ENCODE results near the gene DSCAM.
"Not testable (repeated sequence)": the region's sequence is repeated elsewhere in the genome, so short reads cannot be mapped to it uniquely, and the experiment has no call there.

Gene DSCAM

GRCh38 chr21:40208948-40209345 is 638.0 kb downstream of the DSCAM start:
- no peak for DNase-seq

DNA sequence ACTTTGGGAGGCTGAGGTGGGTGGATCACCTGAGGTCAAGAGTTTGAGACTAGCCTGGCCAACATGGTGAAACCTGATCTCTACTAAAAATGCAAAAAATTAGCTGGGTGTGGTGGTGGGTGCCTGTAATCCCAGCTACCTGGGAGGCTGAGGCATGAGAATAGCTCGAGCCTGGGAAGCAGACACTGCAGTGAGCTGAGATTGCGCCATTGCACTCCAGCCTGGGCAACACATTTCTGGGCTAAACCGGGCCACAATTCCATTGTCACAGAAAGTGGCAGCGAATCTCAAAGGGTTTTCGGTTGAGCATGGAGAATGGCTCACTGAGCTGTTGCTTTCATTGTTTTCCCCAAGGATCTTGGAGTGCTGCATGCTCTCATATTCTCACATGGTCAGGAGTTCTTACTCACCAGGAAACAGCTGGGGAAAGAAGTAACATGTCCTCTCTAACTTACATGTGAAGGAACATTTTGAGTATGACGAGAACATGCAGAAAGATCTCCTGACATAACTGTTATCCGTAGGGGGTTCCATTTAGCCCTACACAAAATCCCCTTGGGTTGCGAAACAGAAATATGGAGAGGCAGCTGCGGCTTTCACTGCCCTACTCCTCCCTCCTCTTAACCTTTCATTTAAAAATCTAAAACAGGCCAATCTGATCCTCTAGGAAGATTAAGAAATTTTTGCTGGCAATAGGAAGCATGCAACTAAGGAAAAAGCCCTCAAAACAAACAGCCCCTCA is 638.6 kb downstream of the DSCAM start:
- no peak for DNase-seq

DNA sequence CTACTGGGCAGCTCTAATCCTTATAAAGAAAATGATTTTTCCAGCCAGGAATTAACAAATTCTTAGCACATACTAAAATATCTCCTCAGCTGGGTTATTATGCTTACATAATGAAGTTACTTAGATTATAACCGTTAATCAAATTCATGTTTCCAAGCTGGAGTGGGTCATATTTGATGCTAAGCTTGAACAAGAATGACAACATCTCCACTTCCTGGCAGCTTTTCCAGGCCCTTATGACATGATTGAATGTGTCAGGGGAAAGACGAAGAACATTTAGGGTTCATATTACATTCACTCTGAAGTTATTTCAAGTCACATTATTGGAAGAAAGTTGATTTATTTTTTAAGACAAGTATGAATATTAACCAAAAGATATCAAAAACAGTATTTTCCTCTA is 646.0 kb downstream of the DSCAM start:
- DNase-seq, result no peak

GRCh38 chr21:40200126-40200525 is 646.8 kb downstream of the DSCAM start:
- DNase-seq, result no peak

DNA sequence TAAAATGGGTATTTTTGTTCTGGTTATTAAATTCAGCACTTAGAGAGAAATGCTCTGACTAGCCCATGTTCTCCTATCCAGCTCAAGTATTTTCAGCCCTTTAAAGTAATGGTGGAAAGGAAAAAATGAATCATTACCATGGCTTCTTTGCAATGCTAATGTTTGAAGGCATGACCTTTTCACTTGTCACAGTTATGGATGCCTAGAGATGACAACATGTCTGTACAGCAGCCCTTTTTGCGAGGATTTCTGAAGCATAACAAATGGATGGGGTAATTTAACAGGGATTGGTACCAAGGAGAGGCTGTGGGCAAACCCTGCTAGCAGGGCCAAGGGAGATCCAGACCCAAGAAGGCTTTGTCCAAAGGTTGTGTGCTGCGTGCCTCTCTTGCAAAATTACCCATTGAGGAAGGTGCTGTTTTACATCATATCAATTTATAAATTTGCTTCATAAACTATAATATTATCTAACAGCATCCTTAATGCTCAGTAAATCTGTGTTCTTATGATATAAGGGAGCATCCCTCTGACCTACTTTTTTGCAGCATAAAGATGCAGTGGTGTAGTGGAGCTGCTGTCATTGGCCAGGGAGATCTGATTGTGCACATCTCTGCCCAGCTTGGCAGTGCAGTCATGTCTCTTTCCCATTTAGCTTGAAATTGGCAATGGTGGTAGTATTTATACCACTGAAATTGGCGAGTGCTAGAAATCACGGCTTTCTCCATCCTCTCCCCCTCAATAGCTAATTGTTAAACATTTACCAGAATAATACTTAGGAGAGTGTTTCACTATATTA is 652.6 kb downstream of the DSCAM start:
- DNase-seq, result no peak

DNA sequence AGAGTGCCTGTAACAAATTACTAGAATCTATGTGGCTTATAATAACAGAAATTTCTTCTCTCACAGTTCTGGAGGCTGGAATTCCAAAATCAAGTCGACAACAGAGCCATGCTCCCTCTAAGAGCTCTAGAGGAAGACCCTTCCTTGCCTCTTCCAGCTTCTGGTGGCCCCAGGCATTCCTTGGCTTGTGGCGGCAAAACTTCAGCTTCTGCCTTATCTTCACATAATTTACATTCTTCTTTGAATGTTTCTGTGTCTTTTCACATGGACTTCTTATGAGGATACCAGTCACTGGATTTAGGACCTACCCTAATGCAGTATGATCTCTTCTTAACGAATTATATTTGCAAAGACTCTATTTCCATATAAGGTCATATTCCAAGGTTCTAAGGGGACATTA is 655.3 kb downstream of the DSCAM start:
- no peak for DNase-seq

DNA sequence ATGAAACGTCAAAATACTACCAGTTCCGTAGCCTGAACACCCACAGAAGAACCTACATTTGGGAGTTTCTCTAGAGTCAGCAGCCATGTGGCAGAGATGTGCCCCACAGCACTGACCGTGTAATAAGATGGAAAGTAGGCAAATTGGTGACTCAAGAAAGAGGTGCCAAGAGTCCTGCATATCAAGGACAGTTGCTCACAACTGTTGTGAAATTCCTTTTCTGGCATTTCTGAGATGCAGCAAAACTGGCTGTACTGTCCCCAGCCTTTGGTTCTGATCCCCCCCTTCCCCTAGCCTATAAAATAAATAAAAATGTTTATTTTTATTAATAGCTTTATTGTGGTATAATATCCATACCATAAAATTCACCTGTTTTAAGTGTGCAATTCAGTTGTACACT is 655.8 kb downstream of the DSCAM start:
- no peak for DNase-seq

DNA sequence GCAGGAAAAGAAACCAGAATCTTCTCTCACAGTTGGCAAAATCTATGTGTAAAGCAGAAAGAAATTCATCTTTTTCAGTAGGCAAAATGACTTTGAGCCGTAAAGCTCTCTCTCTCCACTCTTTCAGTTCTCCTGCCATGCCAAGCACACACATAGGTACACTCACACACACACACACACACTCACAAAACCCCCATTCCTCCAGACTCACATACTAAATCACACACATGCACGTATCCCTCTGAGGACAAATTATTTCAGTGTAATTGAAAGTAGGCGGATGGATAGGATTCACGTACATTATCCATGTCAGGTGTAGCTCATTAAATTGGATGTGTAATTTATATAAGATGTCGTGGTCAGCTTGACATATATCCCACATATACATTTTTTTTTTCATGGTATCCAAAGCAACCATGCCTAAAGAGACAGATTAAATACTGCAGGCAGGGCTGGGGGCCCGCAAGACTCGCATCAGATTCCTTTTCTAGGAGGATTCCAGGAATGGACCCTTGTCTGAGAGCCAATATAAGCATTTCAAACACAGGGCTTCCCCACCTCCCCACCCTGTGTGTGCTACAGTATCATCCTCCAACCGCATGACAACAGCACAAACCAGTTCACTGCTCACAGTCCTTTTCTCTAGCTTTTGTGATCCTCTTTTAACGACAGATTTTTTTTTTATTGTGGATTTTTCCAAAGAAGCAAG is 658.9 kb downstream of the DSCAM start:
- no peak for DNase-seq

GRCh38 chr21:40187244-40187643 is 659.7 kb downstream of the DSCAM start:
- no peak for DNase-seq

- no peak for DNase-seq
Measured at GRCh38 chr21:40186045-40186444, 660.9 kb downstream of the DSCAM start.

DNA sequence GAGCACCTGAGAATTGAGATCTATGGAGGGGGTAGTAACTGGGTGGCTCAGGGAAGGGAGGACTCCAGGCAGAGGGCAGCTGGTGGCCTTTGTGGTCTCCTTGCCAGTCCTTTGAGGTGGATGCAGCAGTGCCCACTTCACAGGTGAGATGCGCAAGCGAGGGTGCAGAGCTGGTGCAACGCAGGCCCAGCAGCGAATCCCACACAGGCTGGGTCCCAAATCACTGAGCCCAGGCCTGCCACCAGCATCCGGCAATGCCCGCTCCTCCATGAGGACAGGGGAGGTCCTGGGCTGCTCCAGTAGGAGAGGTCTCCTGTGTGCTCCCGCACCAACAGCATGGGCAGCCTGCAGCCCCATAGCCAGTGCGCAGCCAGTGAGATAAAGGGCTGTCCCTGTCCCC is 661.8 kb downstream of the DSCAM start:
- no peak for DNase-seq

DNA sequence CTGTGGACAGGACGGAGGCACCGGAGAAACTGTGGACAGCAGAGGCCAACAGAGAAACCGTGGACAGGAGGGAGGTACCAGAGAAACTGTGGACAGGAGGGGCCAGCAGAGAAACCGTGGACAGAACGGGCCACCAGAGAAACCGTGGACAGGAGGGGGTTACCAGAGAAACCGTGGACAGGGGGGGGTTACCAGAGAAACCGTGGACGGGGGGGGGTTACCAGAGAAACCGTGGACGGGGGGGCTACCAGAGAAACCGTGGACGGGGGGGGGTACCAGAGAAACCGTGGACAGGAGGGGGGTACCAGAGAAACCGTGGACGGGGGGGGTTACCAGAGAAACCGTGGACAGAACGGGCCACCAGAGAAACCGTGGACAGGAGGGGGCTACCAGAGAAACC is 664.5 kb downstream of the DSCAM start:
- DNase-seq, result not testable (repeated sequence)

DNA sequence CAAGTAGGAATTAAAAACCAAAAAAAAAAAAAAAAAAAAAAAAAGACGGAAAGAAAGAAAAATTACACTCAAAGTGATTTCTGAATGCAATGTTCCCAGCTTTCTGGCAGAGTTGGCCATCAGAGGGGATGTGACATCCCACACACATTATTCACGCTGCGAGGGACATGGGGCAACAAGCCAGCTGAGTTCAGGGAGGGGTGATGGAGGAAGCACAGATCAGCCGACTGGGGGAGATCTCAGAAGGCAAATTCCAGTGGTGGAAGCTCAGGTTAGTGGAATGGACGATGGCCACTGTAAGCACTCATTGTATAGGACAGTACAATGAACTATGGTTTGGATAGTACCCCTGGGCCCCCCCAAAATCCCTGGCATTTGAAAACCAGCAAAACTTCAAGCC is 667.8 kb downstream of the DSCAM start:
- no peak for DNase-seq

DNA sequence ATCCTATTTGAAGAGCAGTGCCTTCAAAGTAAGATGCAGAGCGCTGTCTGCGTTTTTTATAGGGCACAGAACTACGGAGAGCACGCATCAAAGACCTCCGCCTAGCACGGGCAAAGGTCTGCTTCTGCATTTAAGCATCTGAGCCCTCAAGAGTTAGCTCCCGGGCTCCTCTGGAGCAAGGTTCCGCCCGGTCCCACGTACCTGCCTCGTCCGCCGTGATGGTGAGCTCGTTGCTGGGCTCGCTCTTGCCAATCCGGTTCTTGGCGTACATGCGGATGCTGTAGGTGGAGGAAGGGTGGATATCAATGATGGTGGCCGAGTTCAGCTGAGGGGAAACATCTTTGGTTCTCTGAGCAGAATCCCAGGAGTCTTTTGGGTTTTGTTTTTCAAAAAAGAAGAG is 668.2 kb downstream of the DSCAM start:
- DNase-seq, result no peak

GRCh38 chr21:40177979-40178378 is 669.0 kb downstream of the DSCAM start:
- no peak for DNase-seq

DNA sequence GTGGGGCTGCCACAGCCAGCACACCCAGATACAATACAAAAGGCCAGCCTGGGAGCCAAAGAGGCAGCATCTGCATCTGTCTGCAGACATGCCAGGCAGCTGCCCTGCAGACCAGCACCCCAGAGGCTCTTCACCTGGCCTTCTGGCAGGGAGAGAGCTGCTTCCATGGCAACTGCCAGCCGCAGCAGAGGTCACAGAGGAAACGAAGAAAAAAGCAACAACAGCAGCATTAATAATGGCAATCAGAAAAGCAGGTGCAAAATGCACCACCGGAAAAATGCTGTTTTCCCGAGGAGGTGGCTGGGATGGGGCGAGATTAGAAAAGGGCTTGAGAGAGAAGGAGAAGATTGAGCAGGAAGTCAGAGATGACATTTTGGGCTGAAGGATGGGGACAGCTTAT is 670.2 kb downstream of the DSCAM start:
- DNase-seq, result no peak

- DNase-seq, result no peak
Measured at GRCh38 chr21:40173816-40174215, 673.1 kb downstream of the DSCAM start.

GRCh38 chr21:40169971-40170370 is 677.0 kb downstream of the DSCAM start:
- DNase-seq, result no peak

- no peak for DNase-seq
Measured at GRCh38 chr21:40166291-40166843, 680.6 kb downstream of the DSCAM start.

DNA sequence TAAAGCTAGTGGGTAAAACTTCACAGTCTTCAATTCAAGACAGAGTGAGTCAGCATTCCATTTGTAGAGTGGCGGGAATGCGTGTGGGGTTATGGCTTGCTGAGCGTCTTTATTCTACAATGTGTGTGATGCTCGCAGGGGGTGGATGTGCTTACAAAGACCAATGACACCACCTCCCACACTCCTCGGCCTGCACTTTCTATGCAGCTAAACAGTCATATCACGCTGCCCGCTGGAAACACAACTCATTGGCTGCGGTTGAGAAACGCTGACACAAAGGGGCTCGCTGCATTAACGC is 681.2 kb downstream of the DSCAM start:
- DNase-seq, result no peak

DNA sequence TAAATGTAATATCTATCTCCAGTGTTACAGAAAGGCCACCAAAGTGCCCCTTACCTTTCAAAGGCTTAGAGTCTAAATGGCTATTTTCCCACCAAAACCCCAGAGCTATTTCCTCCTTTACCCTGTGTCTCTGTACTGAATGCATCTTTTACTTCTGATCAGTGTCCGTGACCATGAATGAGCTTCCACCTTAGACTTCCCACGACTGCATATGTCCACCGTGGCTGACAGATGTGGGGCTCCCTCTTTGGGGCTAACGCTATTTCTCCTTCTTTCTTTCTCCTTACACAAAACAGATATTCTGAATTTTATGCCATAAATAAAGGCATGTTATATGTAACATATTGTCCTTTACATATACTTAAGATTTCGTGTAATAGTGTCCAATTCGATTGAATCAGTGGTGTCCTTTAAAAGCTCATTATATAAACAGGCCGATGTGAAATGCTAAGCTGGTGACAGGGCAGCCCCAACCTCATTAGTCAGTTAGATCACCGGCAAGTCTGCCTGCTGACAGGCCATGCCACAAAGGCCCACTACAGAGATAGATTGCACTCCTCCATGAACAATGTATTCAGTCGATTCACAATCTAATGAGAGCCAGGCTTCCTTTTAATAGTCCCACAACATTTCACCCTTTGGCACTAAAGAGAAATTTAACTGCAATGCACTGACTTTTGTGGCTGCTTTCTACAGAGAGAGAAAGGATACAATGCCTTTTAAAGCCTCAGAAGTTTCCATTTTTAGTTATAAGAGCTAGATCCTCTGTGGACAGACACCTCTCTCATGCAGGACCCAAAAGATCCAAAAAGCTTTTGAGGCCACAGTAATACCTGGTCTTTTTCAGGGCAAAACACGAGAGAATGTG is 681.8 kb downstream of the DSCAM start:
- DNase-seq, result no peak

GRCh38 chr21:40162075-40162474 is 684.9 kb downstream of the DSCAM start:
- no peak for DNase-seq

- no peak for DNase-seq
Measured at GRCh38 chr21:40160911-40161310, 686.0 kb downstream of the DSCAM start.

Measured in NK-92 treated with Interleukin-12 subunit alpha and Interleukin-12 subunit beta, amount 100 ng/mL, for 24 hours (cell line).